Breast epithelium (tissue), 4 donors: ENCODE data around the gene TMEM229A. TPM values are rescaled to one million over a fixed set of nuclear protein-coding genes. Genes with fewer than 3 reads are reported as not detected.
A peak's percentile ranks its signal among the peaks of the same experiment; 100 is the strongest.

Source experiments
- DNase-seq, 2 donors: peaks; one replicate each; pipeline ENCODE4 v3.0.0-alpha.2; 2019; ENCODE audit warnings: low spot score in 2 of 2
- H3K27ac ChIP-seq, 2 donors: fragments of 200-600 bp; sonication (generic) in 1 of 2; one replicate each; pipeline ENCODE4 v1.5.1; 2016 to 2019; ENCODE audit warnings: mild to moderate bottlenecking in 1 of 2
- H3K27me3 ChIP-seq, 2 donors: fragments of 200-600 bp; sonication (generic) in 1 of 2; one replicate each; pipeline versions ENCODE4 v1.5.1 to v1.6.0; 2017 to 2019; ENCODE audit warnings: control low read depth in 1 of 2, mild to moderate bottlenecking in 1 of 2
- H3K36me3 ChIP-seq: fragments of 200-600 bp; one replicate; pipeline ENCODE4 v1.5.1; 2019
- H3K4me1 ChIP-seq, 2 donors: fragments of 200-600 bp; sonication (generic); one replicate each; pipeline ENCODE4 v1.5.1; 2016 to 2019; ENCODE audit warnings: control low read depth in 1 of 2
- H3K4me3 ChIP-seq, 3 donors: fragments of 200-600 bp; sonication (generic); 1 replicate in 2 of 3; 2 replicates in 1 of 3; pipeline ENCODE4 v1.5.1; 2016 to 2019; ENCODE audit warnings: mild to moderate bottlenecking in 3 of 3, moderate library complexity in 2 of 3
- H3K9me3 ChIP-seq, 2 donors: fragments of 200-600 bp; sonication (generic) in 1 of 2; one replicate each; pipeline ENCODE4 v1.5.1; 2016 to 2019; ENCODE audit warnings: control low read depth in 1 of 2
- CTCF ChIP-seq, 3 donors: fragments of 450-650 bp; IDR thresholded peaks; one replicate each; pipeline ENCODE4 v1.5.1; 2016 to 2017; ENCODE audit warnings: antibody characterized with exemption in 3 of 3, mild to moderate bottlenecking in 3 of 3, moderate library complexity in 3 of 3
- POLR2A ChIP-seq: fragments of 450-650 bp; IDR thresholded peaks from one replicate; pipeline ENCODE4 v1.6.1; 2016; ENCODE audit warnings: antibody characterized with exemption, mild to moderate bottlenecking, moderate library complexity
- POLR2AphosphoS5 ChIP-seq, 3 donors: sonication (generic); formaldehyde crosslinking; IDR thresholded peaks; one replicate each; pipeline ENCODE4 v1.6.1; 2017; ENCODE audit warnings: antibody characterized with exemption in 3 of 3
- intact Hi-C: fragments of 100-400 bp; cut with DNase I; formaldehyde crosslinking; loops from one replicate; pipeline ENCODE4 v1.15.1; 2023; ENCODE audit warnings: low total_unique reads
- total RNA-seq, 3 donors: library from RNA; depleted of rRNA; stranded (reverse); fragments of >200 nt; gene quantifications; one replicate each; pipeline ENCODE4 v1.1.0, GENCODE V29; 2016

The TMEM229A gene
- total RNA-seq, 3 donors from 2014 or later = not detected

- Histone ChIP-seq H3K4me1 (peaks cover 0 to 6% of the 10 kb centered on the region in 2 donors), H3K4me3 (peak overlapping the region in 2 of 3 donors; percentile 42 to 65), H3K27me3 (peaks cover 3 to 34% of the 10 kb centered on the region in 2 donors), H3K36me3 (no peaks in the 10 kb centered on the region), H3K9me3 (no peaks in the 10 kb centered on the region), H3K27ac (no peak overlapping the region)
- TF ChIP-seq POLR2AphosphoS5 (IDR thresholded peaks at IDR 0.05) (no peak), POLR2A (no peak), CTCF (IDR thresholded peaks at IDR 0.05) (no peak)
- intact Hi-C loops = no loop called here
- DNase-seq = no peak
These were observed 1.2 kb upstream of the TMEM229A start for GRCh38 chr7:124033807-124034753.

GRCh38 chr7:124033095-124033806, 384 bp upstream of the TMEM229A start:
- intact Hi-C loops = no loop called here
- H3K9me3 ChIP-seq = no peaks in the 10 kb centered on the region
- peaks cover 3 to 41% of the 10 kb centered on the region in 2 donors for H3K27me3 ChIP-seq
- no peaks in the 10 kb centered on the region for H3K36me3 ChIP-seq
- no peak for DNase-seq
- H3K4me1 ChIP-seq = peaks cover 0 to 6% of the 10 kb centered on the region in 2 donors
- no peak for TF ChIP-seq CTCF (IDR thresholded peaks at IDR 0.05)
- TF ChIP-seq POLR2A = no peak
- no peak for TF ChIP-seq POLR2AphosphoS5 (IDR thresholded peaks at IDR 0.05)
- no peak overlapping the region for H3K27ac ChIP-seq
- peak overlapping the region; percentile 27 to 65 (median 42) for H3K4me3 ChIP-seq

GRCh38 chr7:124031919-124032318, 948 bp downstream of the TMEM229A start:
- Histone ChIP-seq H3K27ac (no peak overlapping the region), H3K36me3 (no peaks in the 10 kb centered on the region), H3K9me3 (no peaks in the 10 kb centered on the region), H3K27me3 (peaks cover 3 to 41% of the 10 kb centered on the region in 2 donors), H3K4me1 (peaks cover 0 to 6% of the 10 kb centered on the region in 2 donors), H3K4me3 (peak overlapping the region; percentile 24 to 65 (median 42))
- TF ChIP-seq CTCF (IDR thresholded peaks at IDR 0.05) = no peak
- no peak for TF ChIP-seq POLR2AphosphoS5 (IDR thresholded peaks at IDR 0.05)
- TF ChIP-seq POLR2A = no peak
- intact Hi-C loops = no loop called here
- no peak for DNase-seq

GRCh38 chr7:124031406-124031805, 1.5 kb downstream of the TMEM229A start:
- H3K27me3 ChIP-seq = peaks cover 3 to 38% of the 10 kb centered on the region in 2 donors
- TF ChIP-seq POLR2AphosphoS5 (IDR thresholded peaks at IDR 0.05) = no peak
- TF ChIP-seq POLR2A = no peak
- no peak for TF ChIP-seq CTCF (IDR thresholded peaks at IDR 0.05)
- no peaks in the 10 kb centered on the region for H3K9me3 ChIP-seq
- DNase-seq = no peak
- no peaks in the 10 kb centered on the region for H3K36me3 ChIP-seq
- peaks cover 0 to 6% of the 10 kb centered on the region in 2 donors for H3K4me1 ChIP-seq
- H3K4me3 ChIP-seq = no peak overlapping the region
- intact Hi-C loops = no loop called here
- no peak overlapping the region for H3K27ac ChIP-seq
